Lower leg skin (tissue), 4 donors: ENCODE measurements around the gene RERE. TPM values are rescaled to one million over a fixed set of nuclear protein-coding genes. Genes with fewer than 3 reads are reported as not detected.

ENCODE experiments used
- DNase-seq, 2 donors: peaks; one replicate each; pipeline ENCODE4 v3.0.0-alpha.2; 2019; ENCODE audit warnings: low spot score in 2 of 2
- H3K4me3 ChIP-seq: fragments of 200-600 bp; sonication (generic); 2 replicates; pipeline ENCODE4 v1.5.1; 2017; ENCODE audit warnings: mild to moderate bottlenecking, low read depth; ENCODE audit not compliant: poor library complexity, severe bottlenecking
- POLR2A ChIP-seq, 2 donors: fragments of 450-650 bp; IDR thresholded peaks; one replicate each; pipeline ENCODE4 v1.6.1; 2016 to 2017; ENCODE audit warnings: antibody characterized with exemption in 2 of 2, mild to moderate bottlenecking in 1 of 2, moderate library complexity in 1 of 2
- WGBS, 2 donors: methylation state at CpG; one replicate each; pipeline ENCODE4 v1.1.5; 2018; 5-methylcytosine and 5-hydroxymethylcytosine counted together
- intact Hi-C: fragments of 100-400 bp; cut with DNase I; formaldehyde crosslinking; loops from one replicate; pipeline ENCODE4 v1.15.0; 2023; ENCODE audit warnings: low total_unique reads
- total RNA-seq, 4 donors: library from RNA; depleted of rRNA; stranded (reverse); fragments of >200 nt; gene quantifications; one replicate each; pipeline ENCODE4 v1.1.0, GENCODE V29; 2016
- TF ChIP-seq, protein P1 (sequence below), 3 donors: fragments of 450-650 bp; IDR thresholded peaks; one replicate each; pipeline ENCODE4 v1.5.1; 2016; ENCODE audit warnings: antibody characterized with exemption in 3 of 3, mild to moderate bottlenecking in 3 of 3, moderate library complexity in 2 of 3

RERE gene
- total RNA-seq, 4 donors from 2014 or later, result 41.0 to 84.9 (median 76.8) TPM

DNA sequence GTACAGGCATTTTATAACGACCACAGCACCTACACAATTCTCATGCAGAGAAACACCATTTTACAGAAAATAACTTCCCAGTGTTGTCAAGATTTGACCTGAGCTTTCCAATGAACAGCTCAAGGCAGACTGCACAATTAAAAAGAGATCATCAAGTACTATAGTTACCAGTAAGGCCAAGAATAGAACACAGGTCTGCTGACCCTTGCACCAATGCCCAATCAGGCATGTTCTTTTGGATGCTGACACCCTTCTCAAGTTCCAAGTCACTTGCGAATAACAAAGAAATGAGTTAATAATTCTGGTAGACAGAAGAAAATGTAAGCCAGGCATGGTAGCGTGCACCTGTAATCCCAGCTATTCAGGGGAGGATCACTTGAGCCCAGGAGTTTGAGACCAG is 397.6 kb downstream of the RERE start:
- intact Hi-C loops, result no loop called here
- TF ChIP-seq, protein P1, sequence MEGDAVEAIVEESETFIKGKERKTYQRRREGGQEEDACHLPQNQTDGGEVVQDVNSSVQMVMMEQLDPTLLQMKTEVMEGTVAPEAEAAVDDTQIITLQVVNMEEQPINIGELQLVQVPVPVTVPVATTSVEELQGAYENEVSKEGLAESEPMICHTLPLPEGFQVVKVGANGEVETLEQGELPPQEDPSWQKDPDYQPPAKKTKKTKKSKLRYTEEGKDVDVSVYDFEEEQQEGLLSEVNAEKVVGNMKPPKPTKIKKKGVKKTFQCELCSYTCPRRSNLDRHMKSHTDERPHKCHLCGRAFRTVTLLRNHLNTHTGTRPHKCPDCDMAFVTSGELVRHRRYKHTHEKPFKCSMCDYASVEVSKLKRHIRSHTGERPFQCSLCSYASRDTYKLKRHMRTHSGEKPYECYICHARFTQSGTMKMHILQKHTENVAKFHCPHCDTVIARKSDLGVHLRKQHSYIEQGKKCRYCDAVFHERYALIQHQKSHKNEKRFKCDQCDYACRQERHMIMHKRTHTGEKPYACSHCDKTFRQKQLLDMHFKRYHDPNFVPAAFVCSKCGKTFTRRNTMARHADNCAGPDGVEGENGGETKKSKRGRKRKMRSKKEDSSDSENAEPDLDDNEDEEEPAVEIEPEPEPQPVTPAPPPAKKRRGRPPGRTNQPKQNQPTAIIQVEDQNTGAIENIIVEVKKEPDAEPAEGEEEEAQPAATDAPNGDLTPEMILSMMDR (IDR thresholded peaks at IDR 0.05), result no peak
- no peak for TF ChIP-seq POLR2A (IDR thresholded peaks at IDR 0.05)
- H3K4me3 ChIP-seq, result no peak overlapping the region
- DNase-seq, result no peak
- 78 to 86% methylated on average over 3 of the region's 3 CpGs for WGBS, 2 donors

DNA sequence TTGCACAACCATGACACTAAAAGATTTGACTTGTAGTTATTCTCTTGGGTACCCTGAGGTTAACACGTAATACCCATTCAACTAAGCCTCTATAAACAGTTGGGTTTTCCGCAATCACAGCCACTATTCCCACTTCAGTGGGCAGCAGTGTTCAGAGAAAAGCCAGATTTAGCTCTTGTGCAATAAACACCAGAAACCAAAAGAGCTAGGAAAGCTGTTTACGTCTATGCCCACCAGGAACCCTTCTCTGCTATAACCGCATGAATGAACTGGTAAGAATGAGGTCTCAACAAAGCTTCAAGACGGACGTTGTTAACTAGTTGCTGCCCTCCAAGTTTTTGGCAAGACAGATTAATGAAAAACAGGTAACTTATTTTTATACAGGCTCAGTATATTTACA is 398.3 kb downstream of the RERE start:
- no peak overlapping the region for H3K4me3 ChIP-seq
- DNase-seq, result no peak
- intact Hi-C loops, result no loop called here
- TF ChIP-seq, protein P1 (IDR thresholded peaks at IDR 0.05), result no peak
- TF ChIP-seq POLR2A (IDR thresholded peaks at IDR 0.05), result no peak
- WGBS, 2 donors, result 53 to 61% methylated on average over 6 of the region's 6 CpGs

DNA sequence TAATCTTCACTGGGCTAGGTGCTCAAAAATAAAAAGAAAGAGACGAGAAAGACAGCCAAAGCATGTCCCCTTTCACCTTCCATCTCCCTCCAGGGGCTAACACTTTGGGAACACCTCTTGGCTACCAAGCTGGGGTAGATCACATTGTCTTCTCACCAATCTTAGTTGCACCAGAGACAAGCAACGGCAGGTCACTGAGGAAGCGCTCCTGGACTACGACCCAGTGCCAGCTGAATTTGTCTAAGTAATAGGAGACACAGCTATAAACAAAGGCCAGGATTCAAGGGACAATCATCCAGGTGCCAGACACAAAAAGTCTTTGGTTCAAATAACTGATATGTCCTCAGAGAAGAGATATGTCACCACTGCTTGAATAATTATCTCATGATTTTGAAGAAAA is 399.1 kb downstream of the RERE start:
- WGBS, 2 donors, result 67 to 79% methylated on average over 4 of the region's 4 CpGs
- H3K4me3 ChIP-seq, result no peak overlapping the region
- no peak for DNase-seq
- TF ChIP-seq, protein P1 (IDR thresholded peaks at IDR 0.05), result no peak
- intact Hi-C loops, result no loop called here

DNA sequence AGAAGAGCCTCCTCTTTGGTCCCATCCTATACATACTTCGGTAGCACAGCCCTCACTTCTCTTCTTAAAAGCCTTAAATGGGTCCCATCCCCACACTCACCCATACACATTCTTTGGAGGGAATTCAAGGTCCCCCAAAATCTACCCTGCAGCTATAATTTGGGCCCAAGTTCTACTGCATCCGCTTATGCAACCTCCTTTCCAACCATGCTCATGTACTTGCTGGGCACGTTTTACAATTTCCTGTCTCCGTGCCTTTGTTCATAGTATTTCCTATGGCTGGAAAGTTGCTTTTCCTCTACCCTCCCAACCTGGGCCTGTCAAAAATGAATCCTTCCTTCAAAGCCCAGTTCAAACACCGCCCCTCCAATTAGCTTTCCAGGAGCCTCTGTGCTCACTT is 399.8 kb downstream of the RERE start:
- no peak for TF ChIP-seq POLR2A (IDR thresholded peaks at IDR 0.05)
- TF ChIP-seq, protein P1 (IDR thresholded peaks at IDR 0.05), result no peak
- no peak for DNase-seq
- 55 to 57% methylated on average over 5 of the region's 5 CpGs for WGBS, 2 donors
- no peak overlapping the region for H3K4me3 ChIP-seq
- intact Hi-C loops, result no loop called here

DNA sequence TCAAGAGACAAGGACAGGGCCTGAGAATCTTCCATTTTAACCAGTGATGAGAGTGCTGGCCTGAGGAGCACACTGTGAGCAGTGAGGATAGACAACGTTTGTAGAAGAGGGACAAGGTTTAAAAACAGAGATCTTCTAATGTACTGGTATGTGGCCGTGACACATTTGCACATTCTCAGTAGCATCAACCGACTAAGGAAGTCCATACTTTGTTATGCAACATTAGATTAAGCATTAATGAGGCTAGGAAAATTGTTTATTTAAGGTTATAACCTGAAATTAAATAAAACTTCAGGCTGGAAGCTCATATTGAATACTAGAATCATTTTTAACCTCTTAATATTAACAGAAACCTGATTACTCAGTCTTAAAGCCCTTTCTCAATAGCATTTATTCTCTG is 400.6 kb downstream of the RERE start:
- no peak for DNase-seq
- intact Hi-C loops, result no loop called here
- WGBS, 2 donors, result 33 to 49% methylated on average over 3 of the region's 3 CpGs
- no peak overlapping the region for H3K4me3 ChIP-seq
- TF ChIP-seq POLR2A (IDR thresholded peaks at IDR 0.05), result no peak
- TF ChIP-seq, protein P1 (IDR thresholded peaks at IDR 0.05), result no peak

DNA sequence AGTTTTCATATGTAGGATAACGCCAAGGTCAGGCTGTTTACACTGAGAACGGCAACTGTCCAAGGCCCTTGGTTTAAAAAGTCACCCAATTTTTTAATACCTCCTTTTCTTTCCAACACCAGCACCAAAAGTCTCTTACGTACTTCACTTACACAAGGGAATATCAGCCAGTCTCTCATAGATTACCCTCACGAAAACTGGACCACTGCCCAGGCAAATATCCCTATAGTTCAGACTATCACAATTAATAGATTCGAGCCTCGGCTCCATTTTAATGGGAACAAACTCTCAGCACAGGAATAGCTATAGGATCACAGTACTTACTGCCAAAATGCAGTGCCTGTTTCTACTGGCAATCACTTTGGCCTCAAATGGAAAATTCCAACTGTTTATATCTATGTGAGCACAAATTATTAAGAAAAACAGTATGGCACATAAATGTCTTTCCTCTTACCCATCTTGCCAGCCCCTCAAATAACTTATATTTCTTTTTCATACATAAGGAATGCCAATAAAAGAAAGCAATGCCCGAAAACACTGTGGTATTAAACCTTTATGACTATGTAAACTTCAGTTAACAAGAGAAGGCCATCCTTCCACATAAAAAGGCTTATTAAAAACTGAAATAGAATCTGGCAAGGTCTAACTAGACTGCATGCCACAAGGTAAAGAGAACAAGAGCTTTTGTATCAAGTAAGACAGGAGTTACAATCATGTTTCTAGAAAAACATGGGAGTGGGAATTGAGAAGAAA is 401.7 kb downstream of the RERE start:
- intact Hi-C loops, result no loop called here
- no peak for DNase-seq
- WGBS, 2 donors, result 57 to 61% methylated on average over 7 of the region's 7 CpGs
- no peak overlapping the region for H3K4me3 ChIP-seq
- TF ChIP-seq, protein P1 (IDR thresholded peaks at IDR 0.05), result no peak
- no peak for TF ChIP-seq POLR2A (IDR thresholded peaks at IDR 0.05)
